GM18508 (cell line): ENCODE data around the gene ARMC10.
"Not testable (repeated sequence)": the region's sequence is repeated elsewhere in the genome, so short reads cannot be mapped to it uniquely, and the experiment has no call there.

ENCODE experiments used
- ATAC-seq: cut with Tn5 transposase; IDR thresholded peaks from one replicate; pipeline ENCODE4 v1.9.1; 2021; ENCODE audit warnings: moderate number of reproducible peaks; ENCODE audit not compliant: insufficient read depth, unreplicated experiment

The ARMC10 gene

GRCh38 chr7:103120362-103120761, 45.4 kb downstream of the ARMC10 start:
- no peak for ATAC-seq

GRCh38 chr7:103121641-103122040, 46.7 kb downstream of the ARMC10 start:
- ATAC-seq = no peak

GRCh38 chr7:103123529-103123928, 48.6 kb downstream of the ARMC10 start:
- ATAC-seq = no peak

- no peak for ATAC-seq
Observed at GRCh38 chr7:103124429-103124979, 49.6 kb downstream of the ARMC10 start.

- ATAC-seq = no peak
Observed at GRCh38 chr7:103127006-103127405, 52.1 kb downstream of the ARMC10 start.

GRCh38 chr7:103129702-103130549, 55.0 kb downstream of the ARMC10 start:
- ATAC-seq = no peak

- no peak for ATAC-seq
Observed at GRCh38 chr7:103130901-103131624, 56.1 kb downstream of the ARMC10 start.

- ATAC-seq = no peak
Observed at GRCh38 chr7:103132995-103133688, 58.2 kb downstream of the ARMC10 start.

- ATAC-seq = no peak
Observed at GRCh38 chr7:103134836-103135554, 60.1 kb downstream of the ARMC10 start.

GRCh38 chr7:103140061-103140460, 65.1 kb downstream of the ARMC10 start:
- ATAC-seq = no peak

- ATAC-seq = no peak
Observed at GRCh38 chr7:103140685-103141084, 65.7 kb downstream of the ARMC10 start.

- ATAC-seq = no peak
Observed at GRCh38 chr7:103141753-103142404, 66.9 kb downstream of the ARMC10 start.

GRCh38 chr7:103142494-103142893, 67.6 kb downstream of the ARMC10 start:
- no peak for ATAC-seq

GRCh38 chr7:103143868-103144267, 68.9 kb downstream of the ARMC10 start:
- no peak for ATAC-seq

- ATAC-seq = not testable (repeated sequence)
Observed at GRCh38 chr7:103144754-103145153, 69.8 kb downstream of the ARMC10 start.

- ATAC-seq = peak; percentile 27
Observed at GRCh38 chr7:103148131-103148993, 73.4 kb downstream of the ARMC10 start.
